HEK293 (cell line): Measurements from ENCODE around the gene SIK3.
"Not testable (repeated sequence)": the region's sequence is repeated elsewhere in the genome, so short reads cannot be mapped to it uniquely, and the experiment has no call there.

Source experiments
- CTCF ChIA-PET: fragments of 350-600 bp; formaldehyde crosslinking; extraction: SDS; loops from one replicate; lab custom pipeline; 2021; ENCODE audit warnings: antibody characterized with exemption; lab: Yijun Ruan, JAX
- POLR2A ChIA-PET: fragments of 300-600 bp; formaldehyde crosslinking; extraction: SDS; loops from one replicate; lab custom pipeline; 2020; ENCODE audit warnings: antibody characterized with exemption, inconsistent platforms; lab: Yijun Ruan, JAX
- H3K27ac ChIP-seq: fragments of 200-500 bp; sonication (Bioruptor generic); 2 replicates; pipeline ENCODE4 v1.5.1; 2014; ENCODE audit warnings: low read depth, low read length, control low read depth, inconsistent platforms; ENCODE audit errors: extremely low read depth
- H3K36me3 ChIP-seq, 2 experiments: fragments of 200-500 bp in 1 of 2; sonication (Bioruptor generic) in 1 of 2; 1 replicate in 1 of 2; 2 replicates in 1 of 2; pipeline ENCODE4 v1.5.1; 2014 to 2017; ENCODE audit warnings: inconsistent platforms in 2 of 2, low read length in 2 of 2; ENCODE audit not compliant: control insufficient read depth in 2 of 2, insufficient read depth in 1 of 2
- H3K4me1 ChIP-seq: fragments of 200-500 bp; sonication (Bioruptor generic); 2 replicates; pipeline ENCODE4 v1.5.1; 2014; ENCODE audit warnings: mild to moderate bottlenecking, low read length, inconsistent platforms; ENCODE audit not compliant: control insufficient read depth, insufficient read depth
- H3K4me3 ChIP-seq: 2 replicates; pipeline ENCODE4 v1.5.1; 2011; ENCODE audit warnings: low read depth, mild to moderate bottlenecking, control low read depth, low read length, moderate library complexity
- H3K9me3 ChIP-seq: fragments of 200-500 bp; sonication (Bioruptor generic); 2 replicates; pipeline ENCODE4 v1.5.1; 2014; ENCODE audit warnings: low read depth, low read length, inconsistent platforms; ENCODE audit not compliant: control insufficient read depth, insufficient read depth
- HOXC10 ChIP-seq: sonication (generic); formaldehyde crosslinking; IDR thresholded peaks from 2 replicates; pipeline ENCODE4 v1.8.1; 2023; ENCODE audit warnings: mild to moderate bottlenecking, missing genetic modification reagents
- KLF9 ChIP-seq: fragments of 450-650 bp; formaldehyde crosslinking; IDR thresholded peaks from 2 replicates; pipeline ENCODE4 v1.5.1; 2016; ENCODE audit warnings: missing biosample characterization, missing genetic modification characterization, low read depth
- TSHZ1 ChIP-seq: fragments of 450-650 bp; formaldehyde crosslinking; IDR thresholded peaks from 2 replicates; pipeline ENCODE4 v1.5.1; 2016; ENCODE audit warnings: missing biosample characterization, missing genetic modification characterization, borderline replicate concordance
- ZBTB49 ChIP-seq: fragments of 450-650 bp; formaldehyde crosslinking; IDR thresholded peaks from 2 replicates; pipeline ENCODE4 v1.5.1; 2016; ENCODE audit warnings: missing biosample characterization, missing genetic modification characterization, low read depth
- ZFP3 ChIP-seq: fragments of 450-650 bp; formaldehyde crosslinking; IDR thresholded peaks from 2 replicates; pipeline ENCODE4 v1.5.1; 2016; ENCODE audit warnings: low read depth, missing biosample characterization, missing genetic modification characterization
- ZNF138 ChIP-seq: fragments of 450-650 bp; formaldehyde crosslinking; IDR thresholded peaks from 2 replicates; pipeline ENCODE4 v1.5.1; 2016; ENCODE audit warnings: missing biosample characterization, missing genetic modification characterization, borderline replicate concordance
- ZNF146 ChIP-seq: fragments of 450-650 bp; formaldehyde crosslinking; IDR thresholded peaks from 2 replicates; pipeline ENCODE4 v1.5.1; 2016; ENCODE audit warnings: missing biosample characterization, missing genetic modification characterization
- ZNF366 ChIP-seq: fragments of 450-650 bp; formaldehyde crosslinking; conservative IDR thresholded peaks from 2 replicates; pipeline ENCODE4 v1.5.1; 2016; ENCODE audit warnings: missing biosample characterization, missing genetic modification characterization
- ZNF510 ChIP-seq: fragments of 450-650 bp; formaldehyde crosslinking; IDR thresholded peaks from 2 replicates; pipeline ENCODE4 v1.5.1; 2018; ENCODE audit warnings: mild to moderate bottlenecking, missing genetic modification characterization, missing biosample characterization; ENCODE audit not compliant: insufficient replicate concordance
- ZNF837 ChIP-seq: fragments of 450-650 bp; formaldehyde crosslinking; IDR thresholded peaks from 2 replicates; pipeline ENCODE4 v1.5.1; 2016; ENCODE audit warnings: missing biosample characterization, missing genetic modification characterization

SIK3 gene

GRCh38 chr11:117117681-117118080, 19.5 kb upstream of the SIK3 start:
- Histone ChIP-seq H3K9me3 (no peaks in the 10 kb centered on the region), H3K27ac (no peak overlapping the region), H3K4me1 (no peaks in the 10 kb centered on the region), H3K36me3 (no peaks in the 10 kb centered on the region), H3K4me3 (no peak overlapping the region)
- CTCF ChIA-PET = interaction anchor here (0.6 to 1.3 kb wide), 4 partner anchors 12 to 375 kb away, joined by 3 to 4 read pairs (median 3); partner anchors contain the start of gene APOA5
- TF ChIP-seq TSHZ1 (tag by site-specific recombination) (no peak), HOXC10 (CRISPR knock-in tag) (no peak), ZNF837 (no peak)
- POLR2A ChIA-PET = interaction anchor here (1.7 kb wide), 1 partner anchor 27 kb away, joined by 6 read pairs; the partner anchor contains the start of gene PAFAH1B2

- H3K4me3 ChIP-seq, H3K9me3 ChIP-seq, H3K36me3 ChIP-seq, CTCF ChIA-PET, H3K27ac ChIP-seq, H3K4me1 ChIP-seq, POLR2A ChIA-PET: not testable (repeated sequence)
- peak; percentile 97 for TF ChIP-seq ZNF146 (tag by site-specific recombination)
Measured at GRCh38 chr11:117112939-117113338, 14.7 kb upstream of the SIK3 start.

- H3K4me3 ChIP-seq, POLR2A ChIA-PET, H3K4me1 ChIP-seq, H3K27ac ChIP-seq, H3K9me3 ChIP-seq, H3K36me3 ChIP-seq: not testable (repeated sequence)
- CTCF ChIA-PET = interaction anchor here (0.7 to 1.5 kb wide), 2 partner anchors 115 to 183 kb away, joined by 3 read pairs; no protein-coding TSS in a partner anchor
Measured at GRCh38 chr11:117112497-117112896, 14.3 kb upstream of the SIK3 start.

GRCh38 chr11:117110294-117110950, 12.2 kb upstream of the SIK3 start:
- H3K4me1 ChIP-seq = no peaks in the 10 kb centered on the region
- POLR2A ChIA-PET = no interaction called here
- TF ChIP-seq ZFP3 (tag by site-specific recombination) = no peak
- no peak for TF ChIP-seq KLF9
- no peak for TF ChIP-seq ZBTB49 (tag by site-specific recombination)
- TF ChIP-seq ZNF138 = no peak
- TF ChIP-seq ZNF510 (tag by site-specific recombination) = no peak
- no peak for TF ChIP-seq ZNF366 (tag by site-specific recombination)
- CTCF ChIA-PET = interaction anchor here (0.6 to 8.7 kb wide), 5 partner anchors 181 to 337 kb away, joined by 3 to 96 read pairs (median 3); partner anchors contain the start of gene APOA5
- no peak overlapping the region for H3K4me3 ChIP-seq
- H3K9me3 ChIP-seq = no peaks in the 10 kb centered on the region
- no peak overlapping the region for H3K27ac ChIP-seq
- no peaks in the 10 kb centered on the region for H3K36me3 ChIP-seq
